ENCODE data around the gene FSCN2.

DNA sequence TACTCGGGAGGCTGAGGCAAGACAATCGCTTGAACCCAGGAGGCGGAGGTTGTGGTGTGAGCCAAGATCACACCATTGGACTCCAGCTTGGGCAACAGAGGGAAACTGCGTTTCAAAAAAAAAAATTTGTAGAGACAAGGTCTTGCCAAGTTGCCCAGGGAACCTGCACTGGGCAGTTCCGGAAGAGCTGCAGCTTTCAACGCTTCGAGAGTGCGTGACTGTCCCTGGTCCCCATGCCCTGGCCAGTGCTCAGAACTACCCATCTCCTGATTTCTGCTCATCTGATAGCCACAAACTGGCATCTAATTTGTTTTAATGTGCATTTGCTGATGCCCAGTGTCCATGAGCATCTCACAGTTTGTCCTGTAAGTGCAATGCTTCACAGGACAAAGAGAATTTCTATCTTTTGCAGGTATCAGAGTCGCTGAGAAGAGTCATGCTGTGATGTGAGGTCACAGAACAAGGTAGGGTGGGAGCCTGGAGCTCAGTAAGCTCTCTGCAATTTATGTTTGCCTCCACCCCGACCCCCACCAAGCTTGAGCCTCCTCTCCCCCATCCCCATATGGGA is 19.5 kb upstream of the FSCN2 start:
- TF ChIP-seq, protein P1, sequence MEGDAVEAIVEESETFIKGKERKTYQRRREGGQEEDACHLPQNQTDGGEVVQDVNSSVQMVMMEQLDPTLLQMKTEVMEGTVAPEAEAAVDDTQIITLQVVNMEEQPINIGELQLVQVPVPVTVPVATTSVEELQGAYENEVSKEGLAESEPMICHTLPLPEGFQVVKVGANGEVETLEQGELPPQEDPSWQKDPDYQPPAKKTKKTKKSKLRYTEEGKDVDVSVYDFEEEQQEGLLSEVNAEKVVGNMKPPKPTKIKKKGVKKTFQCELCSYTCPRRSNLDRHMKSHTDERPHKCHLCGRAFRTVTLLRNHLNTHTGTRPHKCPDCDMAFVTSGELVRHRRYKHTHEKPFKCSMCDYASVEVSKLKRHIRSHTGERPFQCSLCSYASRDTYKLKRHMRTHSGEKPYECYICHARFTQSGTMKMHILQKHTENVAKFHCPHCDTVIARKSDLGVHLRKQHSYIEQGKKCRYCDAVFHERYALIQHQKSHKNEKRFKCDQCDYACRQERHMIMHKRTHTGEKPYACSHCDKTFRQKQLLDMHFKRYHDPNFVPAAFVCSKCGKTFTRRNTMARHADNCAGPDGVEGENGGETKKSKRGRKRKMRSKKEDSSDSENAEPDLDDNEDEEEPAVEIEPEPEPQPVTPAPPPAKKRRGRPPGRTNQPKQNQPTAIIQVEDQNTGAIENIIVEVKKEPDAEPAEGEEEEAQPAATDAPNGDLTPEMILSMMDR (IDR thresholded peaks at IDR 0.05): no peak
- TF ChIP-seq POLR2AphosphoS5 (IDR thresholded peaks at IDR 0.05; ENCODE audit: low read depth, low read length): peak; percentile 90
- TF ChIP-seq, protein P2, sequence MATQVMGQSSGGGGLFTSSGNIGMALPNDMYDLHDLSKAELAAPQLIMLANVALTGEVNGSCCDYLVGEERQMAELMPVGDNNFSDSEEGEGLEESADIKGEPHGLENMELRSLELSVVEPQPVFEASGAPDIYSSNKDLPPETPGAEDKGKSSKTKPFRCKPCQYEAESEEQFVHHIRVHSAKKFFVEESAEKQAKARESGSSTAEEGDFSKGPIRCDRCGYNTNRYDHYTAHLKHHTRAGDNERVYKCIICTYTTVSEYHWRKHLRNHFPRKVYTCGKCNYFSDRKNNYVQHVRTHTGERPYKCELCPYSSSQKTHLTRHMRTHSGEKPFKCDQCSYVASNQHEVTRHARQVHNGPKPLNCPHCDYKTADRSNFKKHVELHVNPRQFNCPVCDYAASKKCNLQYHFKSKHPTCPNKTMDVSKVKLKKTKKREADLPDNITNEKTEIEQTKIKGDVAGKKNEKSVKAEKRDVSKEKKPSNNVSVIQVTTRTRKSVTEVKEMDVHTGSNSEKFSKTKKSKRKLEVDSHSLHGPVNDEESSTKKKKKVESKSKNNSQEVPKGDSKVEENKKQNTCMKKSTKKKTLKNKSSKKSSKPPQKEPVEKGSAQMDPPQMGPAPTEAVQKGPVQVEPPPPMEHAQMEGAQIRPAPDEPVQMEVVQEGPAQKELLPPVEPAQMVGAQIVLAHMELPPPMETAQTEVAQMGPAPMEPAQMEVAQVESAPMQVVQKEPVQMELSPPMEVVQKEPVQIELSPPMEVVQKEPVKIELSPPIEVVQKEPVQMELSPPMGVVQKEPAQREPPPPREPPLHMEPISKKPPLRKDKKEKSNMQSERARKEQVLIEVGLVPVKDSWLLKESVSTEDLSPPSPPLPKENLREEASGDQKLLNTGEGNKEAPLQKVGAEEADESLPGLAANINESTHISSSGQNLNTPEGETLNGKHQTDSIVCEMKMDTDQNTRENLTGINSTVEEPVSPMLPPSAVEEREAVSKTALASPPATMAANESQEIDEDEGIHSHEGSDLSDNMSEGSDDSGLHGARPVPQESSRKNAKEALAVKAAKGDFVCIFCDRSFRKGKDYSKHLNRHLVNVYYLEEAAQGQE (IDR thresholded peaks at IDR 0.05; ENCODE audit: insufficient read depth in 1 of 2, low read depth in 2 of 2, low read length in 1 of 2): no peak
- TF ChIP-seq SIN3A (IDR thresholded peaks at IDR 0.05; ENCODE audit: borderline replicate concordance, insufficient read depth, low read depth, low read length): peak; percentile 42; the same call in 1 of the 2 replicates
- TF ChIP-seq TCF7L2 (IDR thresholded peaks at IDR 0.05; ENCODE audit: low read depth, low read length): no peak

All from Panc1 (cell line).